ENCODE measurements around the gene AGA. TPM values are rescaled to one million over a fixed set of nuclear protein-coding genes. Genes with fewer than 3 reads are reported as not detected.

The AGA gene
- 10 to 100 TPM; 31.6 to 34.3 (median 32.7) TPM for polyA plus RNA-seq (ENCODE audit: insufficient read length in 4 of 4)

DNA sequence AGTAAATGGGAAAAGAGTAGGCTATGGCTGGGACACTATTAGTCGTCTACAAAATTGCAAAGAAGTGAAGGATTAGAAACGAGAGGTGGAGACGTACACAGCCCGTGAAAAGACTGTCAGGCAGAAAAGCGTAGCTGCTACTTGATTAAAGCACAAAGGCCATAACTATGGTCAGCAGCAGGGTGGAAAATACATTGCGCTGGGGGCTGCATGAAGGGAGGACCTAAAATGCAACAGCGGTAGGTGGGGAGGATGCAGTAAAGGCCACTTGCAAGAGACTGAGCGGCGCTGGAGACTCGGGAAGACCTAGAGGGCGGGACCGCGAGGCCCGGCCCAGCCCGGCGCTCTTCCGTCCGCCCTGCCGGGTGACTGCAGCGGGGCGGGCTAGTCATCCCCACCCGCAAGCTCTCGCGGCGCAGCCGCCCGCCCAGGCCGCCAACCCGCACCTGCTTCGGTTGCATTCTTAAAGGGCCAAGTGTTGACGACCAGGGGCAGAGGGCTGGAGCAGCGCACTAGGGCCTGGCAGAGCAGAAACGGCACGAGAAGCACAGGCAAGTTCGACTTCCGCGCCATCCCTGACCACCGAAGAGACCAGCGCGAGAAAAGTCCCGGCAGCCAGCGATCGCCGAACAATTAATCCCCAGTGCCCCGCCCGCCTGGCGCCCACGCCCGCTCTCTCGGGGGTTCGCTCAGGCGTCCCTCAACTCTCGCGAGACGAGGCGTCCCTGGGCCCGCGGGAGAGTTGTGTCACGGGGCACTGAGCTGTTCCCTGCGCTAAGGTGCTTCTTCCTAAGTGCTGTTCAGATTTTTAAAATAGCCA lies at the start of gene AGA:
Gene AGA, minus strand, starts transcription at position 635 of the 820 bp plus-strand sequence. Its CDS starts 62 bp downstream, at position 573.
- peak; percentile 87 to 93 (median 91) for DNase-seq (ENCODE audit: low read depth in 4 of 4, low spot score in 3 of 4)

DNA sequence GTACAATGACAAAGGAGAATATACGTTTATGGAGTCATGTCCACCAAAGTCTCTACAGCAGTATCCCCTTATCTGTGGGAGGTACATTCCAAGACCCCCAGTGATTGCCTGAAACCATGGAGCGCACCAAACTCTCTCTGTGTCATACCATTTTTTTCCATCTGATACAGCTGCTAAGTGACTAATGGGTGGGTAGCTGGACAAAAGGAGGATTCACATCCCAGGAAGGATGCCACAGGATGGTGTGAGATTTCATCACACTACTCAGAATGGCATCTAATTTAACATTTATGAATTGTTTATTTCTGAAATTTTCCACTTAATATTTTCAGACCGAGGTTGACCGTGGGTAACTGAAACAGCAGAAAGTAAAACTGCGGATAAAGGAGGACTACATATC lies 49.8 kb upstream of the AGA start:
- DNase-seq (ENCODE audit: low read depth in 4 of 4, low spot score in 3 of 4) = no peak

DNA sequence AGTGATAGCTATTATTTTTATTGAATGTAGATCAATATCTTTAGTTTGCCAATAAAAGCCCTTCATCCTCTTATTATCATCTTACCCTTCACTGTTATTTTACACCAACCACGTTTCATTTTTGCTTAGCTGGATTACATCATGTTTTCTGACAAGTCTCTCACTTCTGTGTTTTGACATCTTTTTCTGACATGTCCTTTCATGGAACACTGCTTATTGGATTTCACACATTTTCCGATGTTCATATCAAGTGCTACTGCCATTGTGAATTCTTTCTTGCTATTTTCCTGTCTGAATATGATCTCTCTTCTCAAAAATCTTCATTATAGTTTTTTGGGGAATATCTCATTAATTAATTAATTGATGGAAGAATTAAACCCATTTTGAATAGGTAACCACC lies 48.5 kb upstream of the AGA start:
- DNase-seq (ENCODE audit: low read depth in 4 of 4, low spot score in 3 of 4) = no peak

DNA sequence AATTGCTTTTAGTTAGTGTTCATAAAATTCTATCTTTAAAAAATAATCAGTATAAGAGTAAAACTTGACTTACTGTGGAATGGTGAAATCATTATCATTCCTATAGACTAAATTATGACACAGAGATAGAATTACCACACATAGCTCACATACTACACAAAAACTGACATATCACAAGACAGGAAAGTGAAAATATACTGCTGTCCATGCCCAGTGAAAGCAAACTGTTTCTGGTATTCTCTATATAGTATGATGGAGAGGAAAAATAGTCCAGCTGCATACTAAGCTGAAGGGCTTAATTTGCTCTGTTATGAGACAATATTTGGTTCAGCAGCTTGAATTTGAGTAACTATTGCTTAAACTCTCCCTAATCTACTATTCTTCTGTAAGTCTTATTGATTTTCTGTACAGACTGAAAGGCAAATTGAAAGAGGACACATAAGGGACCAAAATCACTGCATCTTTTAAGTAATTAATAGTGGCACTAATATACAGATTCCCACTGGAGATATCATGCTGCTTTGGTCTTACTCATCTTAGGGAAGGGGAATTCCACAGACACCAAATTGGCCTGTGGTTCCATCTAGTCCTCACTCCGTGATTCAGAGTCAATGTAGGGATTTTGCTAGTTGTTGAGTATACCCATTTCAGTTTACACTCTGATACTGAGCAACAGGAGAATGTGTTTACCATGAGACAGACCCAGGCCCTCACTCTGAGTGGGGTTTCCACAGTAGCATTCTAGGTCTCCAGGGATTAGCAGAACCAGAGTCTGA lies 47.4 kb upstream of the AGA start:
- DNase-seq (ENCODE audit: low read depth in 4 of 4, low spot score in 3 of 4) = no peak

DNA sequence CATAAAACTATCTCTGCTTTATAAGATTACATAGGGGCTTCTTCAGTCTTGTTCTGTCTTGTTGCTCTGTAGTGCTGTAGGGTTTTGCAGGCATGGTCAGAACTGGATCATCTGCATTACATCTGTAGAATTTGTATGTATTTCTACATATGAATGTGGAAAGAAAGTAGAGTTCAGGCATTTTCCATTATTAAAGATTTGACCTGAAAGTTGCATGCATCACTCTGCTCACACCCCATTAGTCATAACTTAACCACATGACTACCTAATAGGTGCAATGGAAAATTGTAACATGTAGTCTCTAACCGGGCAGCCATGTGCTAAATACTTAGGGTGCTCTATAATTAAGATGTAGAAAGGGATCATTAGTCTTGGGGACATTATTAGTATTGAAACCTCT lies 45.7 kb upstream of the AGA start:
- no peak for DNase-seq (ENCODE audit: low read depth in 4 of 4, low spot score in 3 of 4)

DNA sequence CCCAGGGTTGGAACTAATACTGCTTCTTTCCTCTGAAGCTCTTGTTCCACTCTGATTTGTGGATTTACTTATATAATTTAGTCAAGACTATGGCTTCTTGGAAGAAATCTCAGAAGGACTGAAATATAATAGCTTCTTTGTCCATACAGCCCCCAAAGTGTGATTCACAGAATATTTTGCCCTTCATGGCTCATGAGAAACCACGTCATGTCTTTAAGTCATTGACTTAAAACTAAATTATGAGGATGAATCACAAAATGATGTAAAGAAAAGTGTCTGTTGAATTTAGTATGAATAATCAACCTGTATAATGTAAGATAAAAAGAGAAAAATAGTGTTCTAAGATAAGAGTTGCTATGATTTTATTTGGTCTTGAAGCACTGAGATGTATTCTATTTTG lies 43.3 kb upstream of the AGA start:
- no peak for DNase-seq (ENCODE audit: low read depth in 4 of 4, low spot score in 3 of 4)

DNA sequence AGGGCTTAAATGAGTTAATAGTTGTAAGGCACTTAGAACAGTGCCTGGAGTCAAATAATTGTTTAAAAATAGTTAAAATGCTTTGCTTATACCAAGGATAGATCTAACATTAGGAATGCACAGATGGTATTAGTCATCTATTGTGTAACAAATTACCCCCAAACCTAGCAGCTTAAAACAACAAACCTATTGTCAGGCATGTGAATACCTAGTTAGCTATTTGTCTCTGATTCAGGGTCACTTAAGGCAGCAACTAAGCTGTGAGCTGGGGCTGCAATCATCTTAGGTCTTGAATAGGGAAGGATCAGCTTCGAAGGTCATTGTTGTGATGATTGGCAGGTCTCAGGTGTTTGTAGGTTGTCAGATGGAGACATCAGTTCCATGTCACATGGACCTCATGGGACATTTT lies 42.4 kb upstream of the AGA start:
- no peak for DNase-seq (ENCODE audit: low read depth in 4 of 4, low spot score in 3 of 4)

DNA sequence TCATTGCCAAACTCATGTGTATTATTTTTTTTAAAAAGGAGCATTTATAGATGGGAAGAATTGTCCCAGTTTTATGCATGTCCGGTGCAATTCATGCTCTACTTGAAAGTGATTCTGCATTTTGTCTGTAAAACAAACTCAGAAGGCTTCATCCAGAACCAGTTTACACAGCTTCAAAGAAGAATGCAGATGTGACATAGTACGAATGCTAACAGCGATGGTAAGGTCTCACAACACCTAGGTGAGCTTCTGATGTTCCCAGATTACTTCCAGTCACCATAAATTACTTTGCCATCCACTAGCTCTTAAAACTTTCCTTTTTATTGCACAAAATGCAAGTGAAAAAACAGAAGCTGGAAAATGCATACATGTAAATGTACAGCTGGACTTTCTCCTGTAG lies 41.5 kb upstream of the AGA start:
- DNase-seq (ENCODE audit: low read depth in 4 of 4, low spot score in 3 of 4) = no peak

DNA sequence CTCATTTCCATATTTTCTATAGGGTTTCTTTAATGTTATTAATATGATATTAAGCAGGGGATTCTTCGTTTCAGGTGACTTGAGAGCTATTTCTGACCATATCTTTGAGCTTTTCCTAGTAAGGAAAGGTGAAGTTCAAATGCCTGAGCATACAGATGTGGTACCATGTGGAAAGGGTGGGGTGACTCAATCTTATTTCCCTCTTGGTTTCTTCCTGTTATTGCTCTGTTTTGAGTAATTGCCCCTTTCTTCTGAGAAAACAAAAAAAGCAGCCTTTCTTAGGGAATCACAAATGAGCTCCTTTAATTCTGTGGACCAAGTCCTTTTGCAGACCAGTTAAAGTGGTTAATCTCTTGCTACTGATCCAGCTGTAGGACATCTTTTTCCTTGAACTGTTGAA lies 41.0 kb upstream of the AGA start:
- no peak for DNase-seq (ENCODE audit: low read depth in 4 of 4, low spot score in 3 of 4)

DNA sequence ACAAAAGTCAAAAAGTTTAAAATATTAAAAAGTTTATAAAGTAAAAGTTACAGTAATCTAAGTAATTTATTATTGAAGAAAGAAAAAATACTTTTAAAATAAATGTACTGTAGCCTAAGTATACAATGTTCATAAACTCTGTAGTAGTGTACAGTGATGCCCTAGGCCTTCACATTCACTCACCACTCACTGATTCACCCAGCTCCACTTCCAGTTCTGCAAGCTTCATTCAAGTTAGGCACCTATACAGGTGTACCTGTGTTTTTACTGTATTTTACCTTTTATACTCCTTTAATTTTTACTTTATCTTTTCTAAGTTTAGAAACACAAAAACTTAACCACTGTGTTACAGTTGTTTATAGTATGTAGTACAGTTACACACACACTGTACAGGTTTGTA lies 40.1 kb upstream of the AGA start:
- DNase-seq (ENCODE audit: low read depth in 4 of 4, low spot score in 3 of 4) = no peak

DNA sequence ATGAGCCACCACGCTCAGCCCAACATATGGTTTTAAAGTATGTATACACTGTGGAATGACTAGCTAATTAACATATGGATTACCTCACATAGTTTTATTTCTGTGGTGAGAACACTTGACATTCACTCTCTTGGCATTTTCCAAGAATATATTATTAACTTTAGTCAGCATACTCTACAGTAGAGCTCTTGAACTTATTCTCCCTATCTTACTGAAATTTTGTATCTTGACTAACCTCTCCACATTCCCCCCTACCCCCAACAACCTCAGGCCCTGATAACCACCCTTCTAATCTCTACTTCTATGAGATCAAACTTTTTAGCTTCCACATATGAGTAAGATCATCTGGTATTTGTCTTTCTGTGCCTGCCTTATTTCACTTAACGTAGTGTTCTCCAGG lies 38.6 kb upstream of the AGA start:
- DNase-seq (ENCODE audit: low read depth in 4 of 4, low spot score in 3 of 4) = no peak

DNA sequence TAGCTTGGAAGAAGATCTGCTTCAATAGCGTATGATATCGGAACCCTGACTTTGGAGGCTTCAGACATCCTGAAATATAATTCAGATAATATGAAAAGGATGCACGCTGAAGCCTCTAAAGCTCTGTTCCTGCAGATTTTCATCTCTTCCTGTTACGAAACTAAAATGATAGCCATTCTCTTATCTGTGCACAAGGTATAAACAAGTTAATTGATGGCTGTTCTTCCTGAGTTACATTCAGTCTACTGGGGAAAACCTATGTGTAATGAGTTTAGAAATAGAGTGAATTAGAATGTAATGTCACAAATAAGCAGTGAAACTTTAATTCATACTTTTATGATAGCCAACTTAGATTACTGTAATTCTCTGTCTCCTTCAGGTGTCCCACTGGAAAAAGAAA lies 36.8 kb upstream of the AGA start:
- DNase-seq (ENCODE audit: low read depth in 4 of 4, low spot score in 3 of 4) = no peak

DNA sequence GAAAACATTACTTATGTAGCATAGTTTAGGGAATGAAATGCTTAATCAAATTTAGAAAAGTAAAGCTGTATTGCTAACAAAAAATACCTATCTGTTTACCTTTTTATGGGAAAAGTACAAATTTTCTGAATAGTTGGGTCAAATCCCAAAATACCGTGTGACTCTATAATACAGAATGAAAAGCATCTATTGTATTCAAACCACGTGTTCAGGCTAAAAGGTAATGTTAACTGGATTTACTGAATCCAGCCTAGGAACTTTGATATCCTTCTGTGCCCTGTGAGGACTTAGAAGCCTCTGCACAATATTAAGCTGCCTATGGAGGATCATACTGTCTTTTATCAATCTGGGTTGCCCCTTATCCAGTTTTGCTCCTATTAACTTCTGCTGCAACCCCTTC lies 36.3 kb upstream of the AGA start:
- no peak for DNase-seq (ENCODE audit: low read depth in 4 of 4, low spot score in 3 of 4)

DNA sequence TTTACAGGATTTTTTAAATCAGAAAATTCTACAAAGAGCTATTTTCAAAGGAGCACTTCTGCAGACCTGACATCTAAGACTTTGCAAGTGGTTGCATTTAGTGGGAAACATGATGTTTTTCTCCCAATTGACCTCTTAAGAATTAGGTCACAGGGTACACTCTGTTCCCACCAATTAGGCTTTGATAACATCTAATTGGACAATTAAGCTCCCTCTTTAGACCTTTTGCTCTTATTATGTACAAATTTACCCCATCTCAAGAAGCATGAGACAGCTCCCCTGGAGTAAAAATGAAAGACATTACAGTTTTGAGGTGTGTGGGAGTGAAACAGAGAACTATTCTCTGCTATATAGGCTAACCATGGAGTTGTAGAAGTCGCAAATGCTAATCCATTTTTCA lies 31.8 kb upstream of the AGA start:
- DNase-seq (ENCODE audit: low read depth in 4 of 4, low spot score in 3 of 4) = no peak

DNA sequence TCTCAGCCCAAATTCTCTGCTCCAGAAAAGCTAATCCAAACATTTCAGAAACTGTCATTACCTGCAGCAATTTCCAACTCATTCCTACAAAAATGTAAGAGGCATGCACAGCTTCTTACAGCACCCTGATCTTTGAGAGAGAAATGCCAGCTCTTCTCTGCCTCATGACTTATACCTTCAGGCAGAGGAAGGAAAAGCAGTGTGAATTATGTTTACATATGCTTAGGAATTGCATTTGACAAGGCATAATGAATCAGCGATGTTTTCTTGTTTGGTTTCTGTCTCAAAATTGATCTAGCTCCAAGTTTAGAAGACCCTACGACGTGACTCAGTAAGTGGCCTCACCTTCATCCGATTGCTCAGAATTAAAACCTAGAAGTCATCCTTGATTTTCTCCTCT lies 21.8 kb upstream of the AGA start:
- no peak for DNase-seq (ENCODE audit: low read depth in 4 of 4, low spot score in 3 of 4)

DNA sequence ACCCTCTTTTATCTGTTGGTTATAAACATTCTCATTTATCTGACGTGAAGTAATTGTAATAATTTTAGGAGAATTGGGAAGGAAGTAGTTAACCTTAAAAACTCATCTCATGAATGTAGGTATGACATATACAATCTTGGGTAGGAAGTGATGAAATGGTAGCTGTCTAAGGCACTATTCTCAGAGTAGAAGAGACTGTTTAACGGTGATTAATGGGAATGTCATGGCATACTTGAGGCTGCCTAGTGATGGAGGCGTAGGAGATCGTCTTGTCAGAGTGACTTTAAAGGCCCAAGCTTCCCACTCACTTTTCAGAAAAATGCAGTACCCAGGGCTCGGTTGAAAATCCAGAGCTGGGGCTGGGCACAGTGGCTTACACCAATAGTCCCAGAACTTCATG lies 19.4 kb upstream of the AGA start:
- DNase-seq (ENCODE audit: low read depth in 4 of 4, low spot score in 3 of 4) = no peak

DNA sequence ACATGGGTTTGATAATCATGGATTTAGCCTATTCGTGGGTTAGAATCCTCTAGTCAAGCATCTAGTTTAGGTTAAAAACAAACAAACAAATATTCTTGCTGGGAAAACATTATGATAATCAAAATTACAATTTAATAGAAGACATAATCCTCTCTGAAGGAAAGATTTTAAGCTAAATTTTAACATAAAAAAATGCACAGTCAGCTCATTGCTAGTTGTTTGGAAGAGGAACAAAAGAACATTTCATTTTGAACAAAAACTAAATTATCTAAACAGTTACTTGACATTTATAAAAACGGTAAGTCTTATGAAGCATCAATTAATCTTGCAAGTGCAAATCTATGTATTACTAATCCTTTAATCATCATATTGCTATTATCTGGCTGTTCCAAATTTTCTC lies 18.2 kb upstream of the AGA start:
- no peak for DNase-seq (ENCODE audit: low read depth in 4 of 4, low spot score in 3 of 4)

DNA sequence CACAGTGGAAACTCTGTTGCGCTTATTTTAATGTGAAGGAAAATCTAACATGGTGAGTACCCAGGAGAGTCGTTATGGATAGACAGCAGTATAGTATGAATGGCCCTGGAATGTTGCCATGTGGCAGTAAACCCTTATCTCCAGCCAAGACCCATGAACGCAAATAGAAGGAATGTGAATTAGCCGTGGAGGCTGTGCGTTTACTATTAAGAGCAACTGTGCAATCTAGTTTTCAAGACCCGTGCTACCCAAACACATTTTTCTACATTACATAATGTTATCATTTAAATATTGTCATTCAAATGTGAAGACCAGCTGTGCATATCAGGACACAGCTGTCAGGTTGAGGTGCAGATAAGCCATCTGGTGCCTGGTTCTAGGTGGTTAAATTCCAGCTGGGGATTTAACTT lies 13.3 kb upstream of the AGA start:
- no peak for DNase-seq (ENCODE audit: low read depth in 4 of 4, low spot score in 3 of 4)

DNA sequence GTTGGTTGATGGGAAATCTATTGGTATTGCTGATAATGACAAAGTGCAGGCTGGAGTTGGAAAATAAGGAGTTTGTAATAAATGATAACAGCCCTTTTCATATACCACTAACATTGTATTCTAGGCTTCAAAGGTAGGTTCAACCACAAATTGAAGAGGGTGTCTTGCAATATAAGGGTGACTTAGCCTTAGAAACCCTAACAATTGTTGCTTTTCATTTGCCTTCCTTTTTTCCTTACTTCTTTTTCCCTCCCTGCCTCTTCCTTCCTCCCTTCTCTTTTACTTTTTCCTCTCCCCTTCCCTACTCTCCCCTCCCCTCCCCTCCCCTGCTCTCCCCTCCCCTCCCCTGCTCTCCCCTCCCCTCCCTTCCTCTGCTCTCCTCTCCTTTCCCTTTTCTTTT lies 10.9 kb upstream of the AGA start:
- DNase-seq (ENCODE audit: low read depth in 4 of 4, low spot score in 3 of 4) = no peak

DNA sequence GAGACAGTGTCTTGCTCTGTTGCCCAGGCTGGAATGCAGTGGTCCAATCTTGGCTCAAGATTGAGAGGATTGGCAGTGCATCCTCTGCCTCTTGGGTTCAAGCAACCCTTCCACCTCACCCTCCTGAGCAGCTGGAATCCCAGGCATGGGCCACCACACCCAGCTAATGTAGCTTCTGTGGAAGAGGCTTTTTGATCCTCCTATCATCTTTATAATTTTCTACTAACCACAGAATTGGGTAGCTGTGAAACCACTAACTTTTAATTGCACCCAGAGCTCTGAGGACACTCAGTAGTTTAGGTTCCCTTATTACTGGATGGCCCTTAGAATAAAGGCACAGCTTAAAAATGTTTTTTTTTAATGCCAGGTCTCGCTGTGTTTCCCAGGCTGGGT lies 8.9 kb upstream of the AGA start:
- DNase-seq (ENCODE audit: low read depth in 4 of 4, low spot score in 3 of 4) = no peak

DNA sequence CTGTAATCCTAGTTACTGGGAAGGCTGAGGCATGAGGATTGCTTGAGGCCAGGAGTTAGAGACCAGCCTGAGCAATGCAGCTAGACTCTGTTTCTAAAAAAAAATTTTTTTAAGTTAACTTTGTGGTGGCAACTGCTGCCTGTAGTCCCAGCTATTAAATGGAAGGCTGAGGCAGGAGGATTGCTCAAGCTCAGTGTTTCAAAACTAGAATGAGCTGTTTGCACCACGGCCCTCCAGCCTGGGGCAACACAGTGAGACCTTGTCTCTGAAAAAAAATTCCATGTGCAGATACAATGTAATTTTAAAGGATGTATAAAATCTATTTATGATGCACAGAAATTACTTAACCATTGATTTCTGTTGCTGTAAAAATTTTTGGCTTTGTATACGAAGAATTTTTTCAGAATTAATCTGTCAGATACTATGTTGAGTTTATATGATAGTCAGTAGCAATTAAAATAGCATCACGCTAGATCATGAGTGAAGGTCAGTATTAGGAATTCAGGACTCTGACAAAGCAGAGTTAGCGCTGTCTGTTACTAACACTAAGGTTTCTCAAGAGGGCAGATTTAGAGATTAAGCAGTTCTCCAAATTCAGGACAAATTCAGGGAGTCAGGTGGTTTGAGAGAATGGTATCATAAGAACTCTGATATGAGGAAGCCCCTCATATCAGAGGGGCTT lies 8.3 kb upstream of the AGA start:
- DNase-seq (ENCODE audit: low read depth in 4 of 4, low spot score in 3 of 4) = no peak

DNA sequence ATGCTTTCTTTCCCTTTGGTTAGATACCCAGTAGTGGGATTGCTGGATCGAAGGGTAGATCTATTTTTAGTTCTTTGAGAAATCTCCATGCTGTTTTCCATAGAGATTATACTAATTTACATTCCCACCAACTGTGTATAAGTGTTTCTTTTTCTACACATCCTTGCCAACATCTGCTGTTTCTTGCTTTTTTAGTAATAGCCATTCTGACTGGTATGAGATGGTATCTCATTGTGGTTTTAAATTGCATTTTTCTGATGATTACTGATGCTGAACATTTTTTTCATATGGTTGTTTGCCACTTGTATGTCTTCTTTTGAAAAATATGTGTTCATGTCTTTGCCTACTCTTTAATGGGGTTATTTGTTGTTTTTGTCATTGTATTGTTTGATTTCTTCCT lies 6.6 kb upstream of the AGA start:
- DNase-seq (ENCODE audit: low read depth in 4 of 4, low spot score in 3 of 4) = no peak
